Measurements from ENCODE around the gene WAC.

WAC gene

DNA sequence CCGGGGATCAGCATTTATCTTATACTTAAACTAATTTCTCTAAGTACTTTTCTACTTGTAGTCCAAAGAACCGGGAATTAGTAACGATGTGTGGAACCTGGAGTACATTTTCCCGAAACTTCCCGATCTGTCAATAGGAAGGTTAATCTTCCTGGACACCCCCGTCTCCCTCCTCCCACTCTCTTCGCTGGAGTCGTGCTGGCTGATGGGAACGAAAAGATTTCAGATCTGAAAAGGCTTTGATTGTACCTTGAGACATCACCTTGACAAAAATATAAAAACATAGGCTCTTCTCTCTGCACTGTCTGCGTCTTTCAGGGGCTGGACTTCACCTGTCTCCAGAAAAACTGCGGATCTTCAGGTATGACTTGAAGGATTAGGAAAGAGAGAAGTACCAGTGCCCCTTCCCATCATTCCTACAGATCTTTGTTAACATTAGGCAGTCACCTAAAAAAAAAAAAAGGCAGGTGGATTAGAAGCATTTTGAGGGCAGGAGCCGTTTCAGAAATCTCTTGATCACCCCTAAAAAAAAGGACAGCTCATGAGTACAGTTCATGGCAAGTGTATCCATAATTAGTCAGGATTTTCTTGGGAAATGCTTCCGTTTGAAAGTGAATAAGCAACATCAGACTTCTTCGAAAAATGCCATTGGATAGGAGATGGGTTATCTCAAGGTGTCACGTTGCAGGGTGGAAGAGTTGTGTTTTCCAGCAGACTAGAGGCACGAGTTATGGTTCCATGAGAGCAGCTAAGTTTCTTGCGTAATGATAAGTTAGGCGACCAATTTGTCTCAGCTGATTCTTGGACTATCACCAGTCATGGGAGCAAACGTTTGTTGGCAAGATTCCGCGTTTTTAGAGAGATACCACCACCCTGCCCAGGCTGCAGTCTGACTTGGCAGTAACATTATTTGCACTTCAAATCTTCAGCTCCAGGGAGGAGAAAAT, 136.6 kb downstream of the WAC start:
- DNase-seq: no peak
